ENCODE data around the gene CHST14. TPM values are rescaled to one million over a fixed set of nuclear protein-coding genes. Genes with fewer than 3 reads are reported as not detected.
A peak's percentile ranks its signal among the peaks of the same experiment; 100 is the strongest.

The CHST14 gene
- total and polyA plus RNA-seq, 2 donors (not counting 1 experiment from before 2014, with no cell fraction given) = 7.4 to 18.8 TPM

DNA sequence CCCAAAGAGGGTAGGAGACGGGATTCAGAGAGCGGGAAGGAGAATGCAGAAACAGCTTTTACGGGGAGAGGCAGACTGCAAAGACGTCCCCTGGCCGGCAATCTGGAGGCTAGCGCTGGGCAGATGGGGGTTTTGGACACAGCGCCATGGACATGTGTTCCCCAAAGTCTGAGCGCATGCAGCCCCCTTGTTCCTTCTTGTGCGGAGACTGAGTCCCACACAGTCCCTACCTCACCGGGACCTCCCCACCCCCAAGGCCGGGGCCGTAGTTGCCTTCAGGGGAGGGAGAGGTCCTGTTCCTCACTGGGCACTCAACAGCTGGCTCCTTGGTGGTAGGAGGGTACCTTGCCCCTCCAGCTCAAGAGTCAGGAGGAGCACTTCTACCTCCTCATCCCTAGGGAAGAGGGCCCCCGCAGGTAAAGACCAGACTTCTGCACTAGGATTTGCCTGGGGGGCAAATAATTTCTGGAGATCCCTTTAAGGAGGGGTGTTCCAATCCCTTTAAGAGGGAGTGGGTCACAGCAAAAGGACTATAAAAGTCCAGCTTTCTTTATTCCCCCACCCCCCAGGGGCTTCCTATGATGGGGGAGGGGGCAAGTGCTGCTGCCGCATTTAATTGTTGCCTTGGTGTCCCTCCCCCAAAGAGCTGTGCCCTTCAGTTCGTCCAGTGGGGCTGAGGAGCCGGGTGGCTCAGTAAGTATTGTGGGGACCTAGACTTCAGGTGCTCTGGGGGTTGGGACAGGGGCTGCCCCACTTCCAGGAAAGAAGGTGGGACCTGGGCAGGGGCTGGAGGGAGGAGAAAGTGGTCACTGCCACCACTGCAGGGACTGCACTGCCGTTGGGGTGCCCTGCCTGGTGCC is 33.7 kb upstream of the CHST14 start:
- Histone ChIP-seq H3K4me3 (replicated peaks in 1 of 4; ENCODE audit: control extremely low read depth in 1 of 4, insufficient read depth in 1 of 4, low read depth in 3 of 4, low read length in 4 of 4) (peak overlapping the region in 2 of 4 experiments; percentile 42 to 50), H3K4me2 (ENCODE audit: extremely low read depth, insufficient read depth, low read length) (peak overlapping the region; percentile 35), H3K36me3 (ENCODE audit: control insufficient read depth, insufficient read depth, low read length) (no peaks in the 10 kb centered on the region), H3K4me1 (ENCODE audit: control insufficient read depth, extremely low read depth, insufficient read depth, low read length) (peaks cover 6% of the 10 kb centered on the region), H3K9me3 (ENCODE audit: control insufficient read depth, insufficient read depth, low read depth, low read length) (no peaks in the 10 kb centered on the region), H3K27ac (ENCODE audit: insufficient read depth, low read length) (no peak overlapping the region), H2AFZ (ENCODE audit: low read length) (no peak overlapping the region), H3K27me3 (ENCODE audit: control insufficient read depth, insufficient read depth, low read length) (peaks cover 75% of the 10 kb centered on the region), H4K20me1 (ENCODE audit: control insufficient read depth, extremely low read depth, insufficient read depth, low read length) (no peaks in the 10 kb centered on the region), H3K9ac (ENCODE audit: insufficient read depth, low read length) (no peak overlapping the region), H3K79me2 (ENCODE audit: control insufficient read depth, insufficient read depth, low read length) (no peaks in the 10 kb centered on the region)
- no peak for DNase-seq (ENCODE audit: low read depth in 2 of 2)
- peak; percentile 96 for TF ChIP-seq EZH2 (IDR thresholded peaks at IDR 0.05; ENCODE audit: low read length, missing control alignments)
- TF ChIP-seq, protein P1, sequence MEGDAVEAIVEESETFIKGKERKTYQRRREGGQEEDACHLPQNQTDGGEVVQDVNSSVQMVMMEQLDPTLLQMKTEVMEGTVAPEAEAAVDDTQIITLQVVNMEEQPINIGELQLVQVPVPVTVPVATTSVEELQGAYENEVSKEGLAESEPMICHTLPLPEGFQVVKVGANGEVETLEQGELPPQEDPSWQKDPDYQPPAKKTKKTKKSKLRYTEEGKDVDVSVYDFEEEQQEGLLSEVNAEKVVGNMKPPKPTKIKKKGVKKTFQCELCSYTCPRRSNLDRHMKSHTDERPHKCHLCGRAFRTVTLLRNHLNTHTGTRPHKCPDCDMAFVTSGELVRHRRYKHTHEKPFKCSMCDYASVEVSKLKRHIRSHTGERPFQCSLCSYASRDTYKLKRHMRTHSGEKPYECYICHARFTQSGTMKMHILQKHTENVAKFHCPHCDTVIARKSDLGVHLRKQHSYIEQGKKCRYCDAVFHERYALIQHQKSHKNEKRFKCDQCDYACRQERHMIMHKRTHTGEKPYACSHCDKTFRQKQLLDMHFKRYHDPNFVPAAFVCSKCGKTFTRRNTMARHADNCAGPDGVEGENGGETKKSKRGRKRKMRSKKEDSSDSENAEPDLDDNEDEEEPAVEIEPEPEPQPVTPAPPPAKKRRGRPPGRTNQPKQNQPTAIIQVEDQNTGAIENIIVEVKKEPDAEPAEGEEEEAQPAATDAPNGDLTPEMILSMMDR (conservative IDR thresholded peaks at IDR 0.05 in 1 of 2, IDR thresholded peaks at IDR 0.05 in 1 of 2; ENCODE audit: low read depth in 1 of 2, low read length in 2 of 2) = no peak

DNA sequence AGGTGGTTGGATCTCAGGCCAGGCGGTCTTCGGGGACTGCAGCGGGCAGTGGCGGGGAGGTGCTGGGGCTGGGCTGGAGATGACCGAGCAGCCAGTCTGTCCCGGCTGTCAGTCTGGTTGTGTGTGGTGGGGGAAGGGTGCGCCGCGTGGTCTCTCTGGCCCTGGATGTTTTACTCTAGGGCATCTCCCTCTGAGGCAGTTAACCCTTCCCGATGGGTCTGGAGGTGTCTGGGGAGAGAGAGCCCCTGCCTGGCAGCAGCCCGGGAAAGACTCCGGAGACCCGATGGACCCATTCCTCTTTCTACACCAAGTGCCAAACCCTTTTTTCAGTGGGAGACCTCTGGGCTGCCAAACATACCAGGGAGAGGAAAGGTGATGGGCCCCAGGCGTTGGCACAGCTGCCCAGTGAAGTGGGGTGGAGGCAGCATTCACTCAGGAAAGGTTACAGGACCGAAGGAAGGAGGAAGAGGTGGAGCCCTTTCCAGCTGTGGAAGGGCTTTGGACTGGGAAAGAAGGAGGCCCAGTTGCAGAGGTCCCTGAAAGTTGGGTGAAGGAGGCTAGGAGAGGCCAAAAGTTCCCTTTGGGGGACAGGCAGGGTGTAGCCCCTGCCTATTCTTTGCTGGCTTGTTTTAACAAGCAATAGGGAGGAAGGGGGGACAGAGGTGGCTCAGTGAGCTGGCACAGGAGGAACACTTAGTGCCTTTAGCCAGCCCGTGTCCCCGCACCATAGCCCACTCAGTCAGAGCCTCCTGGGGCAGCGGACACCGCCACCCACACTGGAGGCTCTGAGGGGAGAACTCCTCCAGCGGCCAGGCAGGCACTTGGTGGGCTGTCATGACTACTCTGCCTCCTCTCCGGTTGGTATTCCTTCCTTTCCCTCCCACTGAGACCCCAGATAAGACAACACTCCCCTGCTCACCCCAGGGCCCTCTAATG is 32.8 kb upstream of the CHST14 start:
- Histone ChIP-seq H3K27me3 (ENCODE audit: control insufficient read depth, insufficient read depth, low read length) (peaks cover 69% of the 10 kb centered on the region), H3K27ac (ENCODE audit: insufficient read depth, low read length) (no peak overlapping the region), H3K4me2 (ENCODE audit: extremely low read depth, insufficient read depth, low read length) (no peak overlapping the region), H3K4me1 (ENCODE audit: control insufficient read depth, extremely low read depth, insufficient read depth, low read length) (peaks cover 6% of the 10 kb centered on the region), H2AFZ (ENCODE audit: low read length) (no peak overlapping the region), H3K9ac (ENCODE audit: insufficient read depth, low read length) (no peak overlapping the region), H3K36me3 (ENCODE audit: control insufficient read depth, insufficient read depth, low read length) (no peaks in the 10 kb centered on the region), H3K9me3 (ENCODE audit: control insufficient read depth, insufficient read depth, low read depth, low read length) (no peaks in the 10 kb centered on the region), H3K4me3 (replicated peaks in 1 of 4; ENCODE audit: control extremely low read depth in 1 of 4, insufficient read depth in 1 of 4, low read depth in 3 of 4, low read length in 4 of 4) (no peak overlapping the region), H3K79me2 (ENCODE audit: control insufficient read depth, insufficient read depth, low read length) (peaks cover 3% of the 10 kb centered on the region), H4K20me1 (ENCODE audit: control insufficient read depth, extremely low read depth, insufficient read depth, low read length) (peaks cover under 1% of the 10 kb centered on the region)
- TF ChIP-seq, protein P1 (conservative IDR thresholded peaks at IDR 0.05 in 1 of 2, IDR thresholded peaks at IDR 0.05 in 1 of 2; ENCODE audit: low read depth in 1 of 2, low read length in 2 of 2) = no peak
- no peak for TF ChIP-seq EZH2 (IDR thresholded peaks at IDR 0.05; ENCODE audit: low read length, missing control alignments)
- no peak for DNase-seq (ENCODE audit: low read depth in 2 of 2)

DNA sequence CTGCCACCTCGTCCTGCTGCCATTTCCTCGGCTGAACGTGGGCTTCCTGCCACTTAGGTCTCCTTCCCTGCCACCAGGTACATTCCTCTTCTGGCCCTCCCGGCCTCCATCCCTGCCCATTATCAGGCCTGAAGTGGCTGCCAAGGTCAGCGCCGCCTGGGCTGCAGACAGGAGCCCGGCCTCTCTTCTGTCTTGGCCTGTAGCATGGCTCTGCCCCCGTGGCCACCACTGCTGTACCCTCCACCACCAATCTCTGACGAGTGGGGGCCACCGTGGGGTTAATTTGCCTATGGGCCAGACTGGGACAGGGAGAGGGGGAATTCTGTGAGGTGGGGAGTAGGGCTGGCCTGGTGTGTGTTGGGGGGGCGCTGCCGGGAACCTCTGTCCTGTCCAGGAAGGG is 32.1 kb upstream of the CHST14 start:
- peaks cover 6% of the 10 kb centered on the region for H3K4me1 ChIP-seq (ENCODE audit: control insufficient read depth, extremely low read depth, insufficient read depth, low read length)
- peaks cover 5% of the 10 kb centered on the region for H3K79me2 ChIP-seq (ENCODE audit: control insufficient read depth, insufficient read depth, low read length)
- H3K4me2 ChIP-seq (ENCODE audit: extremely low read depth, insufficient read depth, low read length) = no peak overlapping the region
- H3K27ac ChIP-seq (ENCODE audit: insufficient read depth, low read length) = no peak overlapping the region
- peaks cover 3% of the 10 kb centered on the region for H4K20me1 ChIP-seq (ENCODE audit: control insufficient read depth, extremely low read depth, insufficient read depth, low read length)
- H3K36me3 ChIP-seq (ENCODE audit: control insufficient read depth, insufficient read depth, low read length) = no peaks in the 10 kb centered on the region
- H2AFZ ChIP-seq (ENCODE audit: low read length) = no peak overlapping the region
- no peak for DNase-seq (ENCODE audit: low read depth in 2 of 2)
- TF ChIP-seq EZH2 (IDR thresholded peaks at IDR 0.05; ENCODE audit: low read length, missing control alignments) = no peak
- TF ChIP-seq, protein P1 (conservative IDR thresholded peaks at IDR 0.05 in 1 of 2, IDR thresholded peaks at IDR 0.05 in 1 of 2; ENCODE audit: low read depth in 1 of 2, low read length in 2 of 2) = no peak
- H3K27me3 ChIP-seq (ENCODE audit: control insufficient read depth, insufficient read depth, low read length) = peaks cover 62% of the 10 kb centered on the region
- no peak overlapping the region for H3K4me3 ChIP-seq (replicated peaks in 1 of 4; ENCODE audit: control extremely low read depth in 1 of 4, insufficient read depth in 1 of 4, low read depth in 3 of 4, low read length in 4 of 4)
- H3K9me3 ChIP-seq (ENCODE audit: control insufficient read depth, insufficient read depth, low read depth, low read length) = no peaks in the 10 kb centered on the region
- no peak overlapping the region for H3K9ac ChIP-seq (ENCODE audit: insufficient read depth, low read length)

All from fibroblast of lung (primary cell).